Measurements from ENCODE around the gene HHATL. TPM values are rescaled to one million over a fixed set of nuclear protein-coding genes. Genes with fewer than 3 reads are reported as not detected.

Gene HHATL
- total and polyA plus RNA-seq, 9 donors: 0.12 to 1.3 (median 0.52) TPM; not detected in 5

- Histone ChIP-seq H3K9me3 (no peaks in the 10 kb centered on the region), H3K36me3 (no peaks in the 10 kb centered on the region), H3K27me3 (no peaks in the 10 kb centered on the region), H3K4me3 (no peak overlapping the region), H3K4me1 (ENCODE audit: insufficient read depth) (no peaks in the 10 kb centered on the region), H3K27ac (no peak overlapping the region)
- intact Hi-C loops (cut with DNase I): no loop called here
- 77 to 86% (median 81%) methylated on average over 8 of the region's 8 CpGs for WGBS, 3 donors
- DNase-seq: peak in 2 of 5 donors; percentile 3
- TF ChIP-seq CTCF (IDR thresholded peaks at IDR 0.05): no peak
- no peak for TF ChIP-seq EP300 (IDR thresholded peaks at IDR 0.05)
- no peak for TF ChIP-seq POLR2A (IDR thresholded peaks at IDR 0.05)
Observed at GRCh38 chr3:42707620-42708355, 5.2 kb upstream of the HHATL start.

GRCh38 chr3:42706721-42707619 lies 4.4 kb upstream of the HHATL start:
- intact Hi-C loops (cut with DNase I): no loop called here
- Histone ChIP-seq H3K27me3 (no peaks in the 10 kb centered on the region), H3K4me1 (ENCODE audit: insufficient read depth) (no peaks in the 10 kb centered on the region), H3K9me3 (no peaks in the 10 kb centered on the region), H3K36me3 (no peaks in the 10 kb centered on the region), H3K4me3 (no peak overlapping the region), H3K27ac (no peak overlapping the region)
- TF ChIP-seq CTCF (IDR thresholded peaks at IDR 0.05): no peak
- no peak for TF ChIP-seq POLR2A (IDR thresholded peaks at IDR 0.05)
- no peak for TF ChIP-seq EP300 (IDR thresholded peaks at IDR 0.05)
- DNase-seq: peak in 2 of 5 donors; percentile 2 to 3
- 75 to 78% (median 77%) methylated on average over 7 of the region's 7 CpGs for WGBS, 3 donors

GRCh38 chr3:42705962-42706585 lies 3.5 kb upstream of the HHATL start:
- H3K27ac ChIP-seq: no peak overlapping the region
- no peak overlapping the region for H3K4me3 ChIP-seq
- intact Hi-C loops (cut with DNase I): no loop called here
- no peaks in the 10 kb centered on the region for H3K36me3 ChIP-seq
- no peak for TF ChIP-seq CTCF (IDR thresholded peaks at IDR 0.05)
- no peak for TF ChIP-seq POLR2A (IDR thresholded peaks at IDR 0.05)
- TF ChIP-seq EP300 (IDR thresholded peaks at IDR 0.05): no peak
- H3K4me1 ChIP-seq (ENCODE audit: insufficient read depth): no peaks in the 10 kb centered on the region
- H3K27me3 ChIP-seq: no peaks in the 10 kb centered on the region
- WGBS, 3 donors: 78 to 80% (median 80%) methylated on average over 10 of the region's 10 CpGs
- peak in 1 of 5 donors; percentile 1 for DNase-seq
- H3K9me3 ChIP-seq: no peaks in the 10 kb centered on the region

GRCh38 chr3:42705058-42705767 lies 2.6 kb upstream of the HHATL start:
- WGBS, 3 donors: 78 to 89% (median 81%) methylated on average over 7 of the region's 7 CpGs
- peak in 2 of 5 donors; percentile 2 to 7 for DNase-seq
- Histone ChIP-seq H3K9me3 (no peaks in the 10 kb centered on the region), H3K36me3 (no peaks in the 10 kb centered on the region), H3K27ac (no peak overlapping the region), H3K27me3 (no peaks in the 10 kb centered on the region), H3K4me3 (no peak overlapping the region), H3K4me1 (ENCODE audit: insufficient read depth) (no peaks in the 10 kb centered on the region)
- TF ChIP-seq POLR2A (IDR thresholded peaks at IDR 0.05) (no peak), CTCF (IDR thresholded peaks at IDR 0.05) (no peak), EP300 (IDR thresholded peaks at IDR 0.05) (no peak)
- intact Hi-C loops (cut with DNase I): no loop called here

All from ovary (tissue), 9 donors.